ENCODE data around the gene SYNE1. TPM values are rescaled to one million over a fixed set of nuclear protein-coding genes. Genes with fewer than 3 reads are reported as not detected.
A peak's percentile ranks its signal among the peaks of the same experiment; 100 is the strongest.
"Not testable (repeated sequence)": the region's sequence is repeated elsewhere in the genome, so short reads cannot be mapped to it uniquely, and the experiment has no call there.

The SYNE1 gene
- polyA plus RNA-seq, 2 of the 4 experiments (the other 2 are of a cell fraction), result 10.5 to 28.5 TPM

DNA sequence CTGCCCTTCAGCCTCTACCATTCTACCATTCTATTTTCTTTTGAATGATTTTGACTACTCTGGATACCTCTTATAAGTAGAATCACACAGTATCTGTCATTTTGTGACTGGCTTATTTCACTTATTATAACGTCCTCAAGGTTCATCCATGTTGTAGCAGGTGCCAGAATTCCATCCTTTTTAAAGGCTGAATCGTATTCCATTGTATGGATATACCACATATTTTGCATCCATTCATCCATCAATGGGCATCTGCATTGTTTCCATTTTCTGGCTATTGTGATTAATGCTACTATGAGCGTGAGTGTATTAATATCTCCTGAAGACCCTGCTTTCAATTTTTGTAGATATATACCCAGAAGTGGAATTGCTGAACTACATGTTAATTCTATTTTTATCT, 105.5 kb downstream of the SYNE1 start:
- no peaks in the 10 kb centered on the region for H3K4me1 ChIP-seq
- H3K4me3 ChIP-seq, result no peak overlapping the region
- no peak overlapping the region for H3K4me2 ChIP-seq
- 42% methylated on average over 3 of the region's 3 CpGs for WGBS (ENCODE audit: missing lambda C conversion rate)
- ChIA-PET POLR2A (no interaction called here), CTCF (no interaction called here)
- TF ChIP-seq, protein P1, sequence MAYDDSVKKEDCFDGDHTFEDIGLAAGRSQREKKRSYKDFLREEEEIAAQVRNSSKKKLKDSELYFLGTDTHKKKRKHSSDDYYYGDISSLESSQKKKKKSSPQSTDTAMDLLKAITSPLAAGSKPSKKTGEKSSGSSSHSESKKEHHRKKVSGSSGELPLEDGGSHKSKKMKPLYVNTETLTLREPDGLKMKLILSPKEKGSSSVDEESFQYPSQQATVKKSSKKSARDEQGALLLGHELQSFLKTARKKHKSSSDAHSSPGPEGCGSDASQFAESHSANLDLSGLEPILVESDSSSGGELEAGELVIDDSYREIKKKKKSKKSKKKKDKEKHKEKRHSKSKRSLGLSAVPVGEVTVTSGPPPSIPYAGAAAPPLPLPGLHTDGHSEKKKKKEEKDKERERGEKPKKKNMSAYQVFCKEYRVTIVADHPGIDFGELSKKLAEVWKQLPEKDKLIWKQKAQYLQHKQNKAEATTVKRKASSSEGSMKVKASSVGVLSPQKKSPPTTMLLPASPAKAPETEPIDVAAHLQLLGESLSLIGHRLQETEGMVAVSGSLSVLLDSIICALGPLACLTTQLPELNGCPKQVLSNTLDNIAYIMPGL (CRISPR knock-in tag; IDR thresholded peaks at IDR 0.05; ENCODE audit: borderline replicate concordance), result no peak
- TF ChIP-seq NFE2L2 (conservative IDR thresholded peaks at IDR 0.05; ENCODE audit: low read length), result no peak
- ATAC-seq (no peak), DNase-seq (ENCODE audit: low read depth in 1 of 2, low spot score in 1 of 2) (no peak), FAIRE-seq (no peak)
- H3K9me3 ChIP-seq, result no peaks in the 10 kb centered on the region
- H3K27ac ChIP-seq, result no peak overlapping the region

- no peaks in the 10 kb centered on the region for H3K4me1 ChIP-seq
- ATAC-seq, result no peak
- ChIA-PET POLR2A (no interaction called here), CTCF (no interaction called here)
- DNase-seq (ENCODE audit: low read depth in 1 of 2, low spot score in 1 of 2), result no peak
- TF ChIP-seq NR3C1 (IDR thresholded peaks at IDR 0.05) (no peak), EHF (CRISPR knock-in tag; IDR thresholded peaks at IDR 0.05) (no peak), ZFP36 (IDR thresholded peaks at IDR 0.05; ENCODE audit: borderline replicate concordance, partially characterized antibody) (no peak), ZSCAN20 (CRISPR knock-in tag; IDR thresholded peaks at IDR 0.05) (no peak), FOSL2 (IDR thresholded peaks at IDR 0.05) (no peak), FOSL2 (CRISPR knock-in tag; IDR thresholded peaks at IDR 0.05) (no peak), MYC (IDR thresholded peaks at IDR 0.05; ENCODE audit: borderline replicate concordance, low read length) (no peak)
- H3K27ac ChIP-seq, result no peak overlapping the region
- H3K4me2 ChIP-seq, result no peak overlapping the region
- no peak for FAIRE-seq
- H3K9me3 ChIP-seq, result no peaks in the 10 kb centered on the region
- H3K4me3 ChIP-seq, result no peak overlapping the region
Measured at GRCh38 chr6:152529369-152529768, 107.8 kb downstream of the SYNE1 start.

DNA sequence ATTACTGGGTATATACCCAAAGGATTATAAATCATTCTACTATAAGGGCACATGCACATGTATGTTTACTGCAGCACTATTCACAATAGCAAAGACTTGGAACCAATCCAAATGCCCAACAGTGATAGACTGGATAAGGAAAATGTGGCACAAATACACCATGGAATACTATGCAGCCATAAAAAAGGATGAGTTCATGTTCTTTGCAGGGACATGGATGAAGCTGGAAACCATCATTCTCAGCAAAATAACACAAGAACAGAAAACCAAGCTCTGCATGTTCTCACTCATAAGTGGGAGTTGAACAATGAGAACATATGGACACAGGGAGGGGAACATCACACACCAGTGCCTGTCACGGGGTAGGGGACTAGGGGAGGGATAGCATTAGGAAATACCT, 123.0 kb downstream of the SYNE1 start:
- DNase-seq (ENCODE audit: low read depth in 1 of 2, low spot score in 1 of 2); H3K9me3 ChIP-seq; H3K4me3 ChIP-seq; POLR2A ChIA-PET; FAIRE-seq; ATAC-seq; H3K4me2 ChIP-seq; H3K27ac ChIP-seq; H3K4me1 ChIP-seq: not testable (repeated sequence)
- WGBS (ENCODE audit: missing lambda C conversion rate), result 80% methylated on average over 1 of the region's 1 CpG
- CTCF ChIA-PET, result interaction anchor here (1.1 kb wide), 1 partner anchor 11 kb away, joined by 3 read pairs; no protein-coding TSS in a partner anchor

GRCh38 chr6:152509916-152510315, 127.2 kb downstream of the SYNE1 start:
- Histone ChIP-seq H3K4me3 (no peak overlapping the region), H3K9me3 (no peaks in the 10 kb centered on the region), H3K4me2 (no peak overlapping the region), H3K27ac (no peak overlapping the region), H3K4me1 (no peaks in the 10 kb centered on the region)
- POLR2A ChIA-PET, result no interaction called here
- ATAC-seq (no peak), DNase-seq (ENCODE audit: low read depth in 1 of 2, low spot score in 1 of 2) (no peak), FAIRE-seq (no peak)
- CTCF ChIA-PET, result no interaction called here
- WGBS (ENCODE audit: missing lambda C conversion rate), result 91% methylated on average over 5 of the region's 5 CpGs
- TF ChIP-seq HOXB13 (CRISPR knock-in tag; IDR thresholded peaks at IDR 0.05; ENCODE audit: low read depth), result no peak
- no peak for TF ChIP-seq BHLHE40 (IDR thresholded peaks at IDR 0.05; ENCODE audit: low read depth, low read length)
- TF ChIP-seq RFX5 (IDR thresholded peaks at IDR 0.05), result no peak
- TF ChIP-seq CEBPB (IDR thresholded peaks at IDR 0.05), result peak in 1 of 2 experiments; percentile 43; a peak in 1 of 4 replicates

- FAIRE-seq (no peak), ATAC-seq (no peak), DNase-seq (ENCODE audit: low read depth in 1 of 2, low spot score in 1 of 2) (no peak)
- Histone ChIP-seq H3K4me1 (0 out of 3 replicates have a peak, but pooled peaks cover under 1% of the 10 kb centered on the region), H3K9me3 (no peaks in the 10 kb centered on the region), H3K4me2 (no peak overlapping the region), H3K4me3 (no peak overlapping the region), H3K27ac (no peak overlapping the region)
- ChIA-PET POLR2A (no interaction called here), CTCF (no interaction called here)
- WGBS (ENCODE audit: missing lambda C conversion rate), result 49% methylated on average over 2 of the region's 2 CpGs
- TF ChIP-seq ZFP36 (IDR thresholded peaks at IDR 0.05; ENCODE audit: borderline replicate concordance, partially characterized antibody) (no peak), KDM1A (IDR thresholded peaks at IDR 0.05; ENCODE audit: low read depth) (no peak), POLR2AphosphoS2 (conservative IDR thresholded peaks at IDR 0.05; ENCODE audit: low read length) (no peak), ZNF302 (CRISPR knock-in tag; IDR thresholded peaks at IDR 0.05) (no peak), BCL3 (IDR thresholded peaks at IDR 0.05) (no peak), CEBPB (IDR thresholded peaks at IDR 0.05) (no peak), EHF (CRISPR knock-in tag; IDR thresholded peaks at IDR 0.05) (no peak), ELK1 (IDR thresholded peaks at IDR 0.05; ENCODE audit: low read depth, low read length) (no peak), MAX (IDR thresholded peaks at IDR 0.05) (no peak), PBX3 (IDR thresholded peaks at IDR 0.05) (no peak), FOXS1 (CRISPR knock-in tag; IDR thresholded peaks at IDR 0.05) (no peak), NPAS2 (CRISPR knock-in tag; IDR thresholded peaks at IDR 0.05; ENCODE audit: borderline replicate concordance) (no peak), RCOR1 (IDR thresholded peaks at IDR 0.05; ENCODE audit: low read depth, low read length) (no peak), EHMT2 (IDR thresholded peaks at IDR 0.05; ENCODE audit: low read depth) (no peak), EP300 (IDR thresholded peaks at IDR 0.05) (no peak)
Measured at GRCh38 chr6:152508477-152508876, 128.7 kb downstream of the SYNE1 start.

Measured in A549 (cell line).